KMS-11 (cell line): ENCODE data around the gene NT5DC1.

Source experiments
- H2AFZ ChIP-seq: fragments of 200-600 bp; sonication (generic); 2 replicates; pipeline ENCODE4 v1.6.1; 2016; ENCODE audit warnings: antibody characterized with exemption, mixed run types, low read depth
- H3K27ac ChIP-seq: fragments of 200-600 bp; sonication (generic); 2 replicates; pipeline ENCODE4 v1.6.1; 2016; ENCODE audit warnings: mild to moderate bottlenecking, mixed run types
- H3K27me3 ChIP-seq: fragments of 200-600 bp; sonication (generic); 2 replicates; pipeline ENCODE4 v1.6.1; 2017; ENCODE audit warnings: mild to moderate bottlenecking, low read depth, mixed run types, moderate library complexity; ENCODE audit not compliant: insufficient read depth
- H3K36me3 ChIP-seq: fragments of 200-600 bp; sonication (generic); 2 replicates; pipeline ENCODE4 v1.6.1; 2017; ENCODE audit warnings: mild to moderate bottlenecking, mixed run types; ENCODE audit not compliant: insufficient read depth
- H3K4me1 ChIP-seq: fragments of 200-600 bp; sonication (generic); 2 replicates; pipeline ENCODE4 v1.6.1; 2016; ENCODE audit warnings: mild to moderate bottlenecking, low read depth, mixed run types; ENCODE audit not compliant: poor library complexity, severe bottlenecking
- H3K4me2 ChIP-seq: fragments of 200-600 bp; sonication (generic); 2 replicates; pipeline ENCODE4 v1.7.0; 2016; ENCODE audit warnings: mild to moderate bottlenecking, mixed run types
- H3K4me3 ChIP-seq: fragments of 200-600 bp; sonication (generic); IDR thresholded peaks from 2 replicates; pipeline ENCODE4 v1.6.1; 2017; ENCODE audit warnings: low read depth, low read length, mixed read lengths; ENCODE audit not compliant: insufficient read depth
- H3K79me2 ChIP-seq: fragments of 200-600 bp; sonication (generic); 2 replicates; pipeline ENCODE4 v1.6.1; 2016; ENCODE audit warnings: low read depth, mixed run types; ENCODE audit not compliant: insufficient read depth
- H3K9ac ChIP-seq: fragments of 200-600 bp; sonication (generic); 2 replicates; pipeline ENCODE4 v1.6.1; 2016; ENCODE audit warnings: mild to moderate bottlenecking, mixed run types
- H4K20me1 ChIP-seq: fragments of 200-600 bp; sonication (generic); 2 replicates; pipeline ENCODE4 v1.6.1; 2016; ENCODE audit warnings: mild to moderate bottlenecking, mixed run types; ENCODE audit not compliant: insufficient read depth
- CTCF ChIP-seq: fragments of 200-600 bp; sonication (generic); conservative IDR thresholded peaks from 2 replicates; pipeline ENCODE4 v1.6.1; 2017; ENCODE audit warnings: low read depth, mild to moderate bottlenecking, antibody characterized with exemption, low read length, moderate library complexity, mixed read lengths

NT5DC1 gene

GRCh38 chr6:116066789-116067188, 33.9 kb upstream of the NT5DC1 start:
- TF ChIP-seq CTCF = no peak
- Histone ChIP-seq H3K79me2 (no peaks in the 10 kb centered on the region), H3K4me1 (no peaks in the 10 kb centered on the region), H4K20me1 (no peaks in the 10 kb centered on the region), H3K27ac (no peak overlapping the region), H3K4me3 (no peak overlapping the region), H3K4me2 (no peak overlapping the region), H3K9ac (no peak overlapping the region), H3K27me3 (no peaks in the 10 kb centered on the region), H3K36me3 (no peaks in the 10 kb centered on the region), H2AFZ (no peak overlapping the region)

GRCh38 chr6:116070101-116070500, 30.6 kb upstream of the NT5DC1 start:
- TF ChIP-seq CTCF = no peak
- Histone ChIP-seq H3K27me3 (no peaks in the 10 kb centered on the region), H3K4me3 (no peak overlapping the region), H3K4me2 (no peak overlapping the region), H3K4me1 (no peaks in the 10 kb centered on the region), H3K79me2 (no peaks in the 10 kb centered on the region), H3K36me3 (no peaks in the 10 kb centered on the region), H3K9ac (no peak overlapping the region), H3K27ac (no peak overlapping the region), H4K20me1 (no peaks in the 10 kb centered on the region), H2AFZ (no peak overlapping the region)

- no peak overlapping the region for H3K4me2 ChIP-seq
- H3K79me2 ChIP-seq = no peaks in the 10 kb centered on the region
- TF ChIP-seq CTCF = no peak
- no peaks in the 10 kb centered on the region for H3K4me1 ChIP-seq
- H3K36me3 ChIP-seq = no peaks in the 10 kb centered on the region
- H3K27ac ChIP-seq = no peak overlapping the region
- no peak overlapping the region for H2AFZ ChIP-seq
- H4K20me1 ChIP-seq = no peaks in the 10 kb centered on the region
- no peaks in the 10 kb centered on the region for H3K27me3 ChIP-seq
- H3K9ac ChIP-seq = no peak overlapping the region
- H3K4me3 ChIP-seq = no peak overlapping the region
Observed at GRCh38 chr6:116070616-116071389, 29.9 kb upstream of the NT5DC1 start.

GRCh38 chr6:116072368-116072767, 28.3 kb upstream of the NT5DC1 start:
- Histone ChIP-seq H4K20me1 (no peaks in the 10 kb centered on the region), H3K4me1 (no peaks in the 10 kb centered on the region), H3K9ac (no peak overlapping the region), H3K4me2 (no peak overlapping the region), H3K27ac (no peak overlapping the region), H2AFZ (no peak overlapping the region), H3K79me2 (no peaks in the 10 kb centered on the region), H3K27me3 (no peaks in the 10 kb centered on the region), H3K4me3 (no peak overlapping the region), H3K36me3 (no peaks in the 10 kb centered on the region)
- TF ChIP-seq CTCF = no peak
